Fibroblast of gingiva (primary cell): Measurements from ENCODE around the gene MT1G.
"Not testable (repeated sequence)": the region's sequence is repeated elsewhere in the genome, so short reads cannot be mapped to it uniquely, and the experiment has no call there.

ENCODE experiments used
- DNase-seq: peaks from one replicate; pipeline ENCODE4 v3.0.0-alpha.2; 2011; ENCODE audit warnings: low read depth

The MT1G gene

GRCh38 chr16:56665286-56666261 is 2.3 kb downstream of the MT1G start:
- DNase-seq = not testable (repeated sequence)

GRCh38 chr16:56664506-56664905 is 3.4 kb downstream of the MT1G start:
- no peak for DNase-seq

GRCh38 chr16:56662357-56663354 is 5.2 kb downstream of the MT1G start:
- no peak for DNase-seq

GRCh38 chr16:56658327-56658875 is 9.5 kb downstream of the MT1G start:
- no peak for DNase-seq

- no peak for DNase-seq
Measured at GRCh38 chr16:56657555-56658326, 10.1 kb downstream of the MT1G start, which contains the start of gene MT1F. TSS of gene MT1F (plus strand) at chr16:56657959. CDS start at chr16:56658059, 100 bp downstream.

- DNase-seq = no peak
Measured at GRCh38 chr16:56653218-56653617, 14.6 kb downstream of the MT1G start.

GRCh38 chr16:56652600-56652999 is 15.3 kb downstream of the MT1G start:
- no peak for DNase-seq

- no peak for DNase-seq
Measured at GRCh38 chr16:56651586-56651985, 16.3 kb downstream of the MT1G start, which contains the start of gene MT1B. TSS of gene MT1B (plus strand) at chr16:56651886. CDS start at chr16:56651954, 68 bp downstream.

- DNase-seq = no peak
Measured at GRCh38 chr16:56649820-56650219, 18.0 kb downstream of the MT1G start.

GRCh38 chr16:56649271-56649670 is 18.6 kb downstream of the MT1G start:
- DNase-seq = no peak

- no peak for DNase-seq
Measured at GRCh38 chr16:56647641-56648431, 20.0 kb downstream of the MT1G start.

GRCh38 chr16:56645838-56646237 is 22.0 kb downstream of the MT1G start:
- DNase-seq = no peak

- no peak for DNase-seq
Measured at GRCh38 chr16:56645311-56645710, 22.6 kb downstream of the MT1G start.

- no peak for DNase-seq
Measured at GRCh38 chr16:56643833-56644232, 24.0 kb downstream of the MT1G start.

- peak; percentile 50 for DNase-seq
Measured at GRCh38 chr16:56643080-56643778, 24.6 kb downstream of the MT1G start.

- DNase-seq = no peak
Measured at GRCh38 chr16:56641166-56641565, 26.7 kb downstream of the MT1G start.

- DNase-seq = no peak
Measured at GRCh38 chr16:56640076-56640475, 27.8 kb downstream of the MT1G start.

- DNase-seq = no peak
Measured at GRCh38 chr16:56639045-56639444, 28.8 kb downstream of the MT1G start.
